K562 (cell line): ENCODE results near the gene SLC35A4. TPM values are rescaled to one million over a fixed set of nuclear protein-coding genes. Genes with fewer than 3 reads are reported as not detected.

ENCODE experiments used
- ATF7 ChIP-seq: fragments of 450-650 bp; IDR thresholded peaks from 2 replicates; pipeline ENCODE4 v1.7.1; 2014; ENCODE audit warnings: mild to moderate bottlenecking, moderate library complexity
- BDP1 ChIP-seq: IDR thresholded peaks from 3 replicates; pipeline ENCODE4 v1.6.1; 2011; ENCODE audit not compliant: insufficient read length, insufficient read depth
- FOXJ3 ChIP-seq: sonication (generic); formaldehyde crosslinking; IDR thresholded peaks from 2 replicates; pipeline ENCODE4 v1.4.0; 2020; ENCODE audit warnings: mild to moderate bottlenecking, missing genetic modification reagents
- HDAC3 ChIP-seq: fragments of 450-650 bp; IDR thresholded peaks from 2 replicates; pipeline ENCODE4 v1.6.1; 2018; ENCODE audit warnings: borderline replicate concordance, mild to moderate bottlenecking, moderate library complexity; ENCODE audit not compliant: partially characterized antibody
- HMBOX1 ChIP-seq: sonication (generic); IDR thresholded peaks from 2 replicates; pipeline ENCODE4 v1.6.1; 2016
- HSF4 ChIP-seq: fragments of 250-450 bp; sonication (Bioruptor Pico); IDR thresholded peaks from 2 replicates; pipeline ENCODE4 v2.1.2; 2022; ENCODE audit warnings: mild to moderate bottlenecking, moderate library complexity, borderline replicate concordance
- MCM2 ChIP-seq: fragments of 450-650 bp; IDR thresholded peaks from 2 replicates; pipeline ENCODE4 v1.6.1; 2017; ENCODE audit warnings: low read depth, mild to moderate bottlenecking
- POLR3G ChIP-seq: IDR thresholded peaks from 2 replicates; pipeline ENCODE4 v1.6.1; 2011; ENCODE audit not compliant: insufficient read length, insufficient replicate concordance; ENCODE audit errors: extremely low read depth
- RBM14 ChIP-seq: fragments of 200-400 bp; formaldehyde crosslinking; IDR thresholded peaks from 2 replicates; pipeline ENCODE4 v1.6.1; 2018; ENCODE audit warnings: low read depth, mild to moderate bottlenecking, low read length, moderate library complexity, borderline replicate concordance; ENCODE audit not compliant: insufficient read depth
- SMAD1 ChIP-seq: fragments of 150-350 bp; IDR thresholded peaks from 2 replicates; pipeline ENCODE4 v1.6.1; 2014; ENCODE audit warnings: low read length, low read depth; ENCODE audit not compliant: partially characterized antibody
- SMARCA5 ChIP-seq: fragments of 450-650 bp; IDR thresholded peaks from 2 replicates; pipeline ENCODE4 v1.6.1; 2016
- STAT5A ChIP-seq: IDR thresholded peaks from 2 replicates; pipeline ENCODE4 v1.6.1; 2012; ENCODE audit warnings: low read length, inconsistent platforms, borderline replicate concordance
- SUPT5H ChIP-seq: fragments of 450-650 bp; IDR thresholded peaks from 2 replicates; pipeline ENCODE4 v1.6.1; 2016
- ZFP30 ChIP-seq: fragments of 250-450 bp; sonication (Bioruptor Pico); IDR thresholded peaks from 2 replicates; pipeline ENCODE4 v1.8.0; 2022; ENCODE audit warnings: moderate library complexity, mild to moderate bottlenecking, inconsistent platforms, borderline replicate concordance
- ZKSCAN3 ChIP-seq: fragments of 250-450 bp; sonication (Bioruptor Pico); IDR thresholded peaks from 2 replicates; pipeline ENCODE4 v1.4.0; 2020
- ZNF212 ChIP-seq: fragments of 450-650 bp; formaldehyde crosslinking; IDR thresholded peaks from 2 replicates; pipeline ENCODE4 v1.4.0; 2020; ENCODE audit warnings: mild to moderate bottlenecking
- ZNF23 ChIP-seq: fragments of 250-450 bp; sonication (Bioruptor Pico); IDR thresholded peaks from 2 replicates; pipeline ENCODE4 v1.4.0; 2020; ENCODE audit warnings: mild to moderate bottlenecking
- ZNF280A ChIP-seq: fragments of 450-650 bp; IDR thresholded peaks from 2 replicates; pipeline ENCODE4 v1.6.1; 2018; ENCODE audit warnings: mild to moderate bottlenecking, low read depth; ENCODE audit not compliant: partially characterized antibody
- ZNF316 ChIP-seq: fragments of 450-650 bp; IDR thresholded peaks from 2 replicates; pipeline ENCODE4 v1.6.1; 2016
- ZNF354B ChIP-seq: fragments of 250-450 bp; sonication (Bioruptor Pico); IDR thresholded peaks from 2 replicates; pipeline ENCODE4 v1.4.0; 2020
- ZNF561 ChIP-seq: fragments of 450-650 bp; formaldehyde crosslinking; conservative IDR thresholded peaks from 2 replicates; pipeline ENCODE4 v1.4.0; 2020; ENCODE audit warnings: mild to moderate bottlenecking, moderate library complexity
- ZNF668 ChIP-seq: fragments of 250-450 bp; sonication (Bioruptor Pico); IDR thresholded peaks from 2 replicates; pipeline ENCODE4 v1.8.0; 2022; ENCODE audit warnings: mild to moderate bottlenecking, inconsistent platforms
- ZNF785 ChIP-seq: fragments of 250-450 bp; sonication (Bioruptor Pico); IDR thresholded peaks from 2 replicates; pipeline ENCODE4 v1.4.0; 2020; ENCODE audit warnings: mild to moderate bottlenecking
- polyA plus RNA-seq, 8 experiments: library from polyadenylated mRNA; depleted of rRNA in 4 of 8; stranded (reverse) in 5 of 8; unstranded in 3 of 8; fragments of >200 nt; fragmentation: Nextera tagmentation in 2 of 8; fragmentation: Illumina TruSeq in 1 of 8; extraction: Ambion mirVana in 2 of 8; extraction: Trizol in 1 of 8; gene quantifications; 2 replicates each; pipeline versions ENCODE4 v1.2.1 to v1.2.3, GENCODE V29; 2011 to 2014; ENCODE audit warnings: inconsistent platforms in 1 of 8, missing spikeins in 1 of 8
- total RNA-seq, 7 experiments: library from RNA; depleted of rRNA in 6 of 7; stranded (reverse); fragments of >200 nt in 6 of 7; fragmentation: Illumina TruSeq in 2 of 7; extraction: Trizol in 2 of 7; gene quantifications; 2 replicates each; pipeline versions ENCODE4 v1.2.1 to v1.2.3, GENCODE V29; 2011 to 2021; ENCODE audit warnings: low replicate concordance in 1 of 7
- TF ChIP-seq, protein P1 (sequence below): sonication (generic); formaldehyde crosslinking; IDR thresholded peaks from 2 replicates; pipeline ENCODE4 v1.8.1; 2022; ENCODE audit warnings: missing genetic modification reagents

SLC35A4 gene
- total and polyA plus RNA-seq, 9 of the 15 experiments (the other 6 are each of a cell fraction or from before 2014, with no cell fraction given): 21.8 to 171 (median 42.5) TPM

GRCh38 chr5:140564196-140565023 is at the start of gene SLC35A4, which contains the start of gene APBB3 (continued):
- TF ChIP-seq ZNF561 (CRISPR knock-in tag): no peak
- TF ChIP-seq SMAD1: no peak
- peak; percentile 33; the same call in 1 of the 2 replicates for TF ChIP-seq STAT5A
- TF ChIP-seq BDP1: no peak
- TF ChIP-seq HDAC3: no peak
- TF ChIP-seq ZKSCAN3 (CRISPR knock-in tag): no peak
- TF ChIP-seq ZNF668: no peak
- no peak for TF ChIP-seq HSF4 (CRISPR knock-in tag)
- TF ChIP-seq SMARCA5: no peak
- TF ChIP-seq RBM14: no peak
- TF ChIP-seq, protein P1, sequence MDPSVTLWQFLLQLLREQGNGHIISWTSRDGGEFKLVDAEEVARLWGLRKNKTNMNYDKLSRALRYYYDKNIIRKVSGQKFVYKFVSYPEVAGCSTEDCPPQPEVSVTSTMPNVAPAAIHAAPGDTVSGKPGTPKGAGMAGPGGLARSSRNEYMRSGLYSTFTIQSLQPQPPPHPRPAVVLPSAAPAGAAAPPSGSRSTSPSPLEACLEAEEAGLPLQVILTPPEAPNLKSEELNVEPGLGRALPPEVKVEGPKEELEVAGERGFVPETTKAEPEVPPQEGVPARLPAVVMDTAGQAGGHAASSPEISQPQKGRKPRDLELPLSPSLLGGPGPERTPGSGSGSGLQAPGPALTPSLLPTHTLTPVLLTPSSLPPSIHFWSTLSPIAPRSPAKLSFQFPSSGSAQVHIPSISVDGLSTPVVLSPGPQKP (CRISPR knock-in tag): no peak
- TF ChIP-seq MCM2: no peak
- TF ChIP-seq ZFP30 (CRISPR knock-in tag): no peak
- no peak for TF ChIP-seq ZNF785 (CRISPR knock-in tag)
- no peak for TF ChIP-seq HMBOX1
- no peak for TF ChIP-seq FOXJ3 (CRISPR knock-in tag)
- no peak for TF ChIP-seq ZNF316
- no peak for TF ChIP-seq ZNF212 (CRISPR knock-in tag)
- TF ChIP-seq ZNF280A: no peak
- TF ChIP-seq ATF7: peak; percentile 99
- no peak for TF ChIP-seq POLR3G
- peak; percentile 88 for TF ChIP-seq SUPT5H
- TF ChIP-seq ZNF354B: no peak
- no peak for TF ChIP-seq ZNF23 (CRISPR knock-in tag)
